Fibroblast of skin of back (primary cell): Measurements from ENCODE around the gene LPO. TPM values are rescaled to one million over a fixed set of nuclear protein-coding genes. Genes with fewer than 3 reads are reported as not detected.

Experiments used
- DNase-seq: peaks from one replicate; pipeline ENCODE4 v3.0.0-alpha.2; 2013
- polyA plus RNA-seq, 2 experiments: library from polyadenylated mRNA; unstranded; fragments of 120-200 nt; gene quantifications; one replicate each; pipeline ENCODE4 v1.2.1, GENCODE V29; 2013; ENCODE audit not compliant: insufficient read length in 2 of 2

Gene LPO
- not detected for polyA plus RNA-seq (2013, experiment 1 of 2; ENCODE audit: insufficient read length)
- not detected for polyA plus RNA-seq (2013, experiment 2 of 2; ENCODE audit: insufficient read length)

DNA sequence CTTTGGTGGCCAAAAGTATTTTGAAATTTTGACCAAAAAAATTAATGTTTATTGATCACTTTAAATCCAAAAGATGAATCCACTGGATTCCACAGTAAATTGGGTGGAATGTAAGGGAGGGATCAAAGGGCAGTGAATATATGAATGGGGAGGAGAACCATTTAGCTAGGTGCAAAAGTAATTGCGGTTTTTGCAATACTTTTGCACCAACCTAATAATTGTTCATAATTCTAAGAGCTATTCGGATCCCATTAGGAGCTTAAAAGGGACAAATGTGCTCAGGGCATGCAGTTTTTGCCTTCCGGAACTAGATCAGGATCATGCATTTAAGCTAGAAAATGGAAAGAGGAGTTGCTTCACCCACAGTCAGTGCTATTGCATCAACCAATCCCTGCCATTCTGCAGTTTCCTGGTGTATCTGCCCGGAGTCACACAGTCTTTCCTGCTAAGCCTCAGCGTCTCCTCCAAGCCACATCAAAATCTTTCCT is at the start of gene LPO:
LPO (plus strand) TSS at position 438 of the 488 bp plus-strand sequence. CDS start 4,396 bp downstream, outside the sequence.
- no peak for DNase-seq

DNA sequence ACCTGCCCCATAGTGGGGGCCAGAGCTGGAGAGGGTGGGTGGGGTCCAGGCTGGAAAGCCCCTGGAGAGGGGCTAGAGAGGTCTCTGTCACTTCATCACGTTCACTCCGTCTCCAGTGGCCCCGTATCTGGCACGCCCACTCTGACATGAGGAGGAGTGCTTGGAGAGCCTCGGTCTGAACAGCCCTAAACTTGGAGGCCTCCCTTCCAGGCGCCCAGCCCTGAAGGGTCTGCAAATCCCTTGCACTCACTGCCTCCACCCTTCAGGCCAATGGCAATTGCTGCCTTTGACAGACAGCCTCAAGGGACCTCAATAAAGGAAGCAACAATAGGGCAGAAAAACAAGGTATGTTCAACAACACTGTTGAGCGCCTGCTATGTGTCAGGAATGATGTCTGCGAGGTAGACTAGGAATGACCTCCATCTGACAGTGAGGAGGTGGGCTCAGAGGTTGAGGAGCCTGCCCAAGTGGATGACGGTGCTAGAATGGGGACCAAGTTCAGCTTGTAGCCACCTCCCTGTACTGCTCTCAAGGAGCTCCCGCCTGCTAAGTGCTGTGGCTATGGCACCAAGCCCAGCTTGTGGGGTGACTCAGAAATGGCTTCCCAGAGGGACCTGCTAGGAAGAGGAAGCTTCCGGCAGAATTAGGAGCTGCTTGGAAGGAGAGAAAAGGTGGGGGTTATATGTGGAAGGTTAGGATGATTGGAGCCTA is 48.8 kb upstream of the LPO start:
- peak; percentile 78 for DNase-seq

DNA sequence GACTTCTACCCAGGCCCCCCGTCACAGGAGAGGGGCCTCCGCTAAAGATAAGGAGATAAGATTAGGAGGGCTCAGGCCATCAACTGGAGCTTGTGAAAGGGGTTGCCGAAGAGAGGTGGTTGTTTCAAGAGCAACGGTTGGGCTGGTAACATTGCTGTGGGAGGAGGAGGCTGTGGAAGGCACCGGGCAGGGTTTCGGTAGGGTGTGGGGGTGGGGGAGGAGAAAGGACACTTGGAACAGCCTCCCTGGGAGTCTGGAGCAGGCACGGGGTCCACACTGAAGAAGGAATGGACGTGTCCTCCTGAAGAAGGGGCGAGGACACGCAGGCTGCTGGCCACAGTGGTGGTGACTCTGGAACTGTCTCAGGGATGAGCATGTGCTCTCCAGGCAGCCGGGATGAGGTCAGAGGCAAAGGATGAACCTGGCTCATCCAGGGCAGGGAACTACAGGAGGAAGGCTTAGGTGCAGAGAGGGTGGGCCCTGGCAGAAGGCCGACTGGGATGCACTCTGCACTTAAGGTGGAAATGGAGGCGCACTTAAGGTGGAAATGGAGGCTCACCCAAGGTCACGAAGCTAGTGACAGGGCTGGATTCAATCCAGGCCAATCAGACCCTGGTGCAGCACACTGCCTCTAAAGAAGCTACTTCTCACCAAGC is 47.0 kb upstream of the LPO start:
- no peak for DNase-seq

DNA sequence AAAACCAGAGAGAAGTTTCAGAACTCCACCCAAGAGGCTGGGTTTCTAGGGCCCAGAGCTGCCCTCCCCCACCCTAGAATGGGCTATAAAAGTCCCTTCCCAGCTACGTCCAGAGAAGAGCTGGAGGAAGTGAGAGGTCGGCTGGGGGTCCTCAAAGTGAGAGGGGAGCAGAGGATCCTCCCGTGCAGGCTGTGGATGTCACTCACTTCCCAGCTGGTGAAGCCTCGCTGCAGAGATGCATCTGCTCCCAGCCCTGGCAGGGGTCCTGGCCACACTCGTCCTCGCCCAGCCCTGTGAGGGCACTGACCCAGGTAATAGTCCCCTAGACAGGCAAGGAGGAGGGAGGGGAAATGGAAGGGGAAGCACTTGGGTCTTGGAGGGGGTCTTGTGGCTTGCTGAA is 45.8 kb upstream of the LPO start, which contains the start of gene EPX:
EPX (plus strand) TSS at position 115 of the 400 bp plus-strand sequence; CDS start at position 236, 121 bp downstream.
- DNase-seq = no peak

DNA sequence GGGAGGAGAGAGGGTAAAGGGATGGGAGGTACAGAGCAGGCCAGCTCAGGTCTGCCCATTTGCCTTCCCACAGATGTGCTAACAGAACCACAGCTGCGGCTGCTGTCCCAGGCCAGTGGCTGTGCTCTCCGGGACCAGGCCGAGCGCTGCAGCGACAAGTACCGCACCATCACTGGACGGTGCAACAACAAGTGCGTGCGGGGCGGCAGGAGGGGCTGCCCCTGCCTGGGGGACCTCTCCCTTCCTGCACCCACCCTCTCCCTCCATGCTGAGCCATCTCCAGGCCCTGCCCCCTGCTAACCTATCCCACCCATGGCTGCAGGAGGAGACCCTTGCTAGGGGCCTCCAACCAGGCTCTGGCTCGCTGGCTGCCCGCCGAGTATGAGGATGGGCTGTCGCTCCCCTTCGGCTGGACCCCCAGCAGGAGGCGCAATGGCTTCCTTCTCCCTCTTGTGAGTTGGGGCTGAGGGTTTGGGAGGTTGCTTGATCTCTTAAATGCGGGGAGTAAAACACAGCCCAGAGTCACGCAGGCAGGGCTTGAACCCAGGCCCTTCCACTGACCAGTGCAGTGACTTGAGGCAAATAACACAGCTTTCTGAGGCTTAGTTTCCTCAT is 44.6 kb upstream of the LPO start:
- no peak for DNase-seq

DNA sequence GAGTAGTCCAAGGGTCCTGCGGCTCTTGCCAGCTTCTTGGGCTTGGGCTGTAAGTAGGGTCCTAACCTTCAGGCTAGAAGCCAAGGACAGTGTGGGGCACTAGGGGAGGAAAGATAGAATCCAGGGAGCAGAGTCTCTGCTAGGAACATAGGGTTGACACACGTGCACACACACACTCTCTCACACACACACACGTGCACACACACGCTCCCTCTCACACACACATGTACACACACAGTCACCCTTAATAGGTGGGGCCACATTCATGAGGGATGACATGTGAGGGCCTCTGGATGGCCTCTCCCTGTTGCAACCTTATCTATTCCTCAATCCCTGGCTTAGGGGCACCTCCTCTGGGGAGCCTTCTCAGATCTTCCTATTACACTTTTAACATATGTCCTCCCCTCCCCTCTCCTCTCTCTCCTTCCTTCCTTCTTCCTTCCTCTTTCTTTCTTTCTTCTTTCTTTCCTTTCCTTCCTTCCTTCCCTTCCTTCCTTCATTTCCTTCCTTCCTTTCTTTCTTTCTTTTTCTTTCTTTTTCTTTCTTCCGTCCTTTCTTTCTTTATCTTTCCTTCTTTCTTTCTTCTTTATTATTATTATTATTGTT is 42.8 kb upstream of the LPO start:
- no peak for DNase-seq

DNA sequence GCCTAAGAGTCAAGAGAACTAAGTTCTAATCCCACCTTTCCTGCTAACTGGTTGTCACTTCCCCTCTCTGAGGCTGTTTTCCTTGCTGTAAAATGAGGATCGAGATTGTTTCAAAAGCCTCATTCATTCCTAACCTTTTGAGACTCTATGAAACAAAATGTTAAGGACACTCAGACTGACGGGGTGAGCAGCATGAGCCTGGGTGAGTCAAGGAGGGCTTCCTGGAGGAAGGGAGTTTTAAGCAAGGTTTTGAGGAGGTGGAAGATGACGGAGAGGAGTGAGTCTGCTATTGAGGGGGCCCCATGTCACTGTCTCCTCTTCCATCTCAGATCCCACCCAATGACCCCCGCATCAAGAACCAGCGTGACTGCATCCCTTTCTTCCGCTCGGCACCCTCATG is 41.8 kb upstream of the LPO start:
- no peak for DNase-seq

DNA sequence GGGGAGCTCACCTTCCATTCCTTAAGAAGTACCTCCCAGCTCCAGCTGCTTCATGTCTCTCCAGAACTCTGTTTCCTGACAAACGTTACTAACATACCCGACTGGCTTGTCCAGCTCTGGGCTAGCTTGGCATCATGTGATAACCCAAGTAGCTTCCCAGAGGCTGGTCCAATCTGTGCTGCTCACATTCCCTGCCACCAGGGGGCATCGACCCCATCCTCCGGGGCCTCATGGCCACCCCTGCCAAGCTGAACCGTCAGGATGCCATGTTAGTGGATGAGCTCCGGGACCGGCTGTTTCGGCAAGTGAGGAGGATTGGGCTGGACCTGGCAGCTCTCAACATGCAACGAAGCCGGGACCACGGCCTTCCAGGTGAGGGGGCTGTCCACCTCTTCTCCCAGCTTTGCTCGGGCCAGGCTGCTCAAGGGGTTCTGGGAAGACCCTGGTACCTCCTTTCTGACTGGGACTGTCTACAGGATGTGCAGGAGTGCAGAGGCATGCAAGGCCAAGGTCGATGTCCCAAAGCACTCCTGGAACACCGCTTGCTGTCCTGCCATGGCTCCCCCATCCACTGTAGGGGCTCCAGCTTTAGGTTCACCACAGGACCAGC is 38.3 kb upstream of the LPO start:
- DNase-seq = peak; percentile 39

DNA sequence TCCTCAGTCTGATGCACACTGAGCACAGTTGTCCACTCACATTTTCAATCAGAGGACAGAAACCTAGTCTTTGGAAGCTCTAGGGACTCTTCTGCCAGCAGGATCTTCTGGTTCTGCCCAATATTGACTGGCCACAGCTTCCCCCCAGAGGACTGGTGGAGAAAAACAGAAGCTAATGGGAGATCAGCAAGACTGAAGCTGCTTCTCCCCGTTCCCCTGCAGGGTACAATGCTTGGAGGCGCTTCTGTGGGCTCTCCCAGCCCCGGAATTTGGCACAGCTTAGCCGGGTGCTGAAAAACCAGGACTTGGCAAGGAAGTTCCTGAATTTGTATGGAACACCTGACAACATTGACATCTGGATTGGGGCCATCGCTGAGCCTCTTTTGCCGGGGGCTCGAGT is 35.5 kb upstream of the LPO start:
- no peak for DNase-seq

DNA sequence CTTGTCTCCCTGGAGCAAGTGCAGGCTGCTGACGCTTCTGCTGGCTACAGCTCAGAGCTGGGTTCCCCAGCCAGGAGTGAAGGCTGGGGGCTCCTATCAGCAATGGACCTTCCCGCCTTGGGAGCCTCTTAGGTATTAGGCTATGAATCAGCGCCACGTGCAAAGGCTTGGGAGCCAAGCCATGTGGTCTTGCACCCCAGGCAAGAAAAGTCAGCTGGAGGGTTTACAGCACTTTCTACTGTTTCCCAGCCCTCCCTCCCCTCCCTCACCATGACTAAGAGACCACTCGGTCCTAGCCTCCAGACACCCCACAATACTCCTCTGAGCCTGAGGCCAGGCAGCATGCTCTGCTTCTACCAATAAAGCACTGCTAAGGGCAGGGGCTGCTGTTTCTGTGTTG is 33.6 kb upstream of the LPO start:
- no peak for DNase-seq

DNA sequence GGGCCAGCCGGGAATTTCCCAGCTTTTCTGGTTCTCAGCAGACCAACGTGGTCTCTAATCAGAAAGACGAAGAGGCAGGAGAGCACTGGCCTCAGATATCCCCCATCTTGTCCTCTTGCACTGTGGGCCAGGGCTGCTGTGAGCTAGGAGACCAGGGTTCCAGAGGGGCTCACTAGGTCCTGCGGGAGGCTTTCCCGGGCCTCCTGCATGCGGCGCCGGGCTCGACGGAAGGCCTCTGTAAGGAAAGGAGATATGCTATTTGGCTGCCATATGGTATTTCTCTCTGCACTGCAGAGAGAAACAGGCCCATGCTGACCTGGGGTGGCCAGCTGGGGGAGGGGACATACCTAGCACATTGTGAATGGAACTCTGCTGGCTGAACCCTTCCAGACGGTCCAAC is 32.4 kb upstream of the LPO start:
- DNase-seq = no peak

DNA sequence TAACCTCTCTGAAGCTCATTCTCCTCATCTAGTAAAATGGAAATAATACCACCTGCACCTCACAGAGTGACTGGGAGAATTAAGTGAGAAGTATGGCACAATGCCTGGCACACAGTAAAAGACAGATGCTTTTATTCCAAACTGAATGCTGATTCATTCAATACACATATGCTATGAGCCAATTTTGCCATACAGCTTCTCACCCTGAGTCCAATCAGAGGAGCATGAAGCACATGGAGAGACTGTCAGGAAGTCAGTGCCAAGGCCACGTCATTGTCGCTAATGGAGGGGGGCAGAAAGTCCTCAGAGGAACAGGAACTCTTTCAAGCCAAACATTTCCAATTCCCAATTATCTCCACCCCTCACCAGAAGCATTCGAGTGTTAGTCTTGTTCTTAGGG is 30.9 kb upstream of the LPO start:
- DNase-seq = no peak

DNA sequence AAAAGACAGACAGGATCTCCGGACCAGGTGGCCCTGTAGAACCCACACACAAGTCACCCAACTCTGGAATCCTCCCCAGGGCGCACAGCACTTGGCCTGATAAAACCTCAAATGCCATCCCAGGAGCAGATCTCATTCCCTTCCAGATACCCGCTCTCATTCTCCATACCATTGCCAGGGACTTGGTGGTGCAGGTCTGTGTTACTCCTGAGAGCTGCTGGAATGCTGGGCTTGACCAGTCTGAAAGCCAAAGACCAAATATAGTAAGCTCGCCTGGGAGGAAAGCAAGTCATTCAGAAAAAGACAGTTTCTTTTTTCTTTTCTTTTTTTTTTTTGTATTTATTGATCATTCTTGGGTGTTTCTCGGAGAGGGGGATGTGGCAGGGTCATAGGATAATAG is 30.0 kb upstream of the LPO start:
- DNase-seq = no peak

DNA sequence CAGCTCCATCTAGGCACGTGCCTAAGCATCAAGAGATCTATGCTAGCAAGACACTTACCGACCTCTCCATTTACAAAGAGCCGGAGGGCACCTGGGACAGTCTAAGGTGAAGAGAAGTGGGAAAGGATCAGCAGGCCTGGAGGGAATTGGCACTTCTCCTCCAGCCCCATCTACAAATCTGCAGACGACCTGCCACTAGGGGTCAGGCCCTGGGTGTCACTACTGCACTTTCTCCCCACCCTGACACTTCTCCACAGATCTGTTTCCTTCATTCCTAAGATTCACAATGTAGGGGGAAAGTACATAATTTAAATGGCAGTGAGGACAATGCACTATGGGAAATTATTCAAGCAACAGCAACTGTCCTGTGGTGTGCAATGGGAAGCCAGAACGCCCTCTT is 27.5 kb upstream of the LPO start:
- no peak for DNase-seq

DNA sequence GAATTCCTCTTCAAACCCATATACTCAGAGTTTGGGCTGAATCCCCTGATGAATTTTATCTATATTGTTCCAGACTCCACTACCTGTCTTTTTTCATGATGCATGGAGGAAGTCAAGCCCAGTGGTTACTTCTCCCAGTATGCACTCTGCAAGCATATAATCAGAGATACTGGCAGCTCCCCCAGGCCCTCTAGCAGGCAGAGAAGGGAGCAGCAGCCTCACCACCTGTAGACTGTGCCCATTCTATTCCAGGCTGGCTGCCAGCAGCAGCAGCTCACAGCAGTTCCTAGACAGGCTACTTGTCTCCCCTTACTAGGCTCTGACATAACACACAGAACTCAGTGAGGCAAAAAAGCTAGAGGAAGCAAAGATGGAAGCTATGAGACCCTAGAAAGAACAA is 22.7 kb upstream of the LPO start:
- DNase-seq = no peak

DNA sequence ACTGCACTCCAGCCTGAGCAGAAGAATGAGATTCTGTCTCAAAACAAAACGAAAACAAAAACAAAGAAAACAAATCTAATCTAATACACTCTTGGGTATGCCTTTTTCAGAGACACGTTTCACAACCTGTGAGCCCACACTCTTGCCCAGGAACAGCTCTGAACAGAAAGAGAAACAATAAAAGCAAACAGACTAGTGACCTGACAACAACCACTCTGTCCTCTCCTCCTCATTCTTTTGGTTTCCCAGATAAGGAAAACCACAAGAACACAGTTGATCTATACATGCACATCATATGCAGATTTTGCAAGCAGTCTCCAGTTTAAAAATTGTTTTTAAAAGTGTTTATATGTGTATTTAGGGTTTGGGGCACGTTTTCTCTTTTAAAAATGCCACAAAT is 20.6 kb upstream of the LPO start:
- DNase-seq = no peak

DNA sequence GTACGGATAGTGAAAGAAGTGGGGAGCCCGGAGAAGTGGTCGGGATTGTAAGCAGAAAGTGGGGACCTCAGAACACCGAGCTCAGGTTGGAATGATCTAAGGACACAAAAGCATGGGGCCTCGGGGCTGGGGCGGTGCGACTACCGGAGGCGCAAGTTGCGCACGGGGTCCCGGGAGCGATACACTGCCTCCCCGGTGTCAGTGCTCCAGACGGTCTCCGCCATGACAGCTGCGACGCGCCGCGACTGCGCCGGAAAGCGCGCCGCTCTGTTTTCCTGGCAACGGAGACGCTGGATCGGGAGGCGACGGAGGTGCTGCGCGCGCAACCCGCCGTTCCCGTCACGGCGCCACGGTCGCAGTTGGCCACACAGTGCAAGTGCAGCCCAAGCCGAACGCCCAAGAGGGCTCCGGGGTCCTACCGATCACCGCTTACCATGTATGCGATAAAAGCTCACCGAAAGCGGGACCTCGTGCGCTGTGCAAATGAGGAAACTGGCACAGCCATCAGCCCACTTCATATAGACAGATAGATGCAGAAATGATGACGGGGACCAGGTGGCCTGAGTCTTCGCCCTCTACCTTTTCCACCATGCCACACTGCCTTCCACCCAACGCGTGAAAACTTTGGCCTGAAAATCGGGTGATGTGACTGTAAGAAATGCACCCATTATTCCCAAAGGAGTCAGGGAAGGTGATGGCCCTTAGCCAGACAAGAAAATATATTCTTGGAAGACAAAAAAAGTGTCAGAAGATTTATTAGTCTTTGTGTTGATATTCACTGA is 19.2 kb upstream of the LPO start, which contains the start of gene MKS1:
MKS1 (minus strand) TSS at position 249 of the 782 bp plus-strand sequence; CDS start at position 224, 25 bp downstream.
- peak; percentile 89 for DNase-seq

DNA sequence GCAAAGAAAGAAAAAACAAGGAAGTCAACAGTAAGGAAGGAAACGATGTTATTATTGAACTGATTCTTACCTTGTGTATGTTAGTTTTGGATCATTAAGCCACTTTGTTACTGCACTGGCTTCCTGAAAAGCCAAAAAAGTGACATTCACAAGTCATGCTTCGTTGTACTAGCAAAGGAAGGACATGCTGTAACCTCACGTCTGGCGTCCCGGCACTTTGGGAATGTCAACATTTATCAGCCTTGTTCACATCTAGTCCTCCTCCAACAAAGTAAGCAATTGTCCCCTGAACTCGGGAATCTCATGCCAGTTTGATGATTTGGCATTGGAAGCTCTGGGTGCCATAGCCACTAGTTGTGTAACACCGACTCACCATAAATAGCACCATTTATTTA is 18.6 kb upstream of the LPO start:
- DNase-seq = no peak

DNA sequence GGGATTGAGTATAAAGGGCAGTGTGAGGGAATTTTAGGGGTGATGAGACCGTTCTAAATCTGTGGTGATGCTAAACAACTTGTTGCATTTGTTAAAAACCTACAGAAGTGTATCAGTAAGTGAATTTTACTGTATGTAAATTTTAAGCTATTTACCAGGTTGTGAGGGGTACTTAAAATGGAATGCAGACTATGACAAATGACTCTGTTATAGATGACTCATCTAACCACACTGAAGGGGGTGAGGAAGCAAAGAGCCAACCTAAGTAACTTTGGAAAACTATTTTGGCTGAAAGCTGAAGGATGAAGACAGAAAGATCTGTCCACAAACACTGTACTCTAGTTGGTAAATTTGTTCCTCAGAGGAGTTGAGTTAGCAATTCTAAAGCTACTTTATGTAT is 14.1 kb upstream of the LPO start:
- DNase-seq = peak; percentile 78

DNA sequence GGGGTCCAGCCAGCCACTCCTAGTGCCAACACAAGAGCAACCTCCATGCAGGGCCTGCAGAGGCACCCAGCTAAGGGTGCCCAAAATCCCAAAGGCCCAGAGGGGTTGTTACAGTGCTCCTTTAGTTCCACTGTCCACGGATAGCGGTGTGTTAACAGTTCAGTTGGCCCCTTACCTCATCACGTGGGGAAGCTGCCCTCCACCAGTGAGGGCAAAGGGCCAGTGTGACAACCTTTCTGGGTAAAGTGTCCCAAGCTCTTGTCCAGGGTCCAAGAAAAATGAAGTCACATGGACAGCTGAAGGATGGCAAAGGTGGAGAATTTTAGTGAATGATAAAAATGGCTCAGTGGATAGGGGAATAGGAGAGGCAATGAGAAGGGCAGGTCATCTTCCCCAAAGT is 10.7 kb upstream of the LPO start:
- no peak for DNase-seq

DNA sequence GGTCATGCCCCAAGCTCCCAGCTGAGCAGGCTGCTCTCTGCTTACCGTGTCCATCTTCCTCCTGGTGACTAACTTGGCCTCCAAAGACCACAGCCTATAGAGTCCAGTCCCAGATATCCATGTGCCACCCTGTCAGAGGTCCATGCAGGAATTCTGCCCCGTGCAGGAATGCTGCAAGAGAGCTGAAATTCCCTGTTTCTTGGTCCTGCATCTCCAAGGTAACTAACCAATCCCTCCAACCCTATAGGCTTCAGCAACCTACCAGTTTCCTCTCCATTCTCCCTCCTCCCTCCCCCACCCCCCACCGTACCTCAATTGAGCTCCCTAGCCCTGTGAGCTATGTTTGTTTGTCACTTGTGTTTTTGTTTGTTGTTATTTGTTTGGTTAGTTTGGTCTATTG is 9.7 kb upstream of the LPO start:
- no peak for DNase-seq

DNA sequence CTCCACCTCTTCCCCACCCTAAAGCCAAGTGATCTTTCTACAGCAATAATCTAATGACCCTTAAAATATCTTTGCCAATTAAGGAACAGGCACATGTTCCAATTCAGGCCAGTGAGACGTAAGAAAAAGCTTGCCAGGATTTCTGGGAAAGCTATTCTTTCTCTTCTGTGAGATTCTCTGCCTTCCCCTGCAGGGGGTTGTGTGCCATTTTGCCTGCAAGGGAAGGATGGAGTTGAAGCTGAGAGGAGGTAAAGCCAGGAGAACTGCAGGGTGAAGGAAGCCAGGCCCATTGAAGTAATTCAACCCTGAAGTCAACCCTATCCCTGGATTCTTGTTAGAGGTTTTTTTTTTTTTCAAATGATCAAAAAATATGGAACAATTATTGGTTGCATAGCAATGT is 9.0 kb upstream of the LPO start:
- DNase-seq = no peak
